Measurements from ENCODE around the gene NOS1. TPM values are rescaled to one million over a fixed set of nuclear protein-coding genes. Genes with fewer than 3 reads are reported as not detected.

The NOS1 gene
- not detected in 2 replicates for total RNA-seq

DNA sequence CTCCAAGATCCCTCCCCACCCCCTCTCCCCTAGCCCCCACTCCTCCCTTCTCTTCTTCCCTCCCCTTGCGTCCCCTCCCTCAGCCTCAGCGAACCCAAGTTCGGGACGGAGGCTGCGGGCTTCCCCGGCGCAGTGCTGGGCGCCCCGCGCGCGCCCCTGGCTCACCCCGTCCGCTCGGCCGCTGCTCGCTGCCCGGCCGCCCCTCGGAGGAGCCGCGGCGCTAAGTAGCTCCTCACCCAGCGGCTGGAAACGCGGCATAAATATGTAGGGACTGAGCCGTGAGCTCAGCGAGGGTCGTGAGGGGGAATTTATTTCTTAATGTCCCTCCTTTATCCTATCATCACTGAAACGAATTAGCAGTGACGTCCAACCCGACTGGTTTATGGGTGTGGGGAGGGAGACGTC lies at the start of gene NOS1:
Gene NOS1 (minus strand): TSS at position 280 of the 405 bp plus-strand sequence. CDS start 30,557 bp downstream, outside the sequence.
- no peak within 1 kb of the TSS for H3K4me3 ChIP-seq (ENCODE audit: low read depth, low read length)
- no peak for DNase-seq (ENCODE audit: low read depth)
- TF ChIP-seq CTCF (IDR thresholded peaks at IDR 0.05; ENCODE audit: insufficient read depth, low read depth, low read length) = no peak

- TF ChIP-seq CTCF (IDR thresholded peaks at IDR 0.05; ENCODE audit: insufficient read depth, low read depth, low read length) = no peak
- no peak overlapping the region for H3K4me3 ChIP-seq (ENCODE audit: low read depth, low read length)
- no peak for DNase-seq (ENCODE audit: low read depth)
Measured at GRCh38 chr12:117409286-117409685, 47.9 kb upstream of the NOS1 start.

DNA sequence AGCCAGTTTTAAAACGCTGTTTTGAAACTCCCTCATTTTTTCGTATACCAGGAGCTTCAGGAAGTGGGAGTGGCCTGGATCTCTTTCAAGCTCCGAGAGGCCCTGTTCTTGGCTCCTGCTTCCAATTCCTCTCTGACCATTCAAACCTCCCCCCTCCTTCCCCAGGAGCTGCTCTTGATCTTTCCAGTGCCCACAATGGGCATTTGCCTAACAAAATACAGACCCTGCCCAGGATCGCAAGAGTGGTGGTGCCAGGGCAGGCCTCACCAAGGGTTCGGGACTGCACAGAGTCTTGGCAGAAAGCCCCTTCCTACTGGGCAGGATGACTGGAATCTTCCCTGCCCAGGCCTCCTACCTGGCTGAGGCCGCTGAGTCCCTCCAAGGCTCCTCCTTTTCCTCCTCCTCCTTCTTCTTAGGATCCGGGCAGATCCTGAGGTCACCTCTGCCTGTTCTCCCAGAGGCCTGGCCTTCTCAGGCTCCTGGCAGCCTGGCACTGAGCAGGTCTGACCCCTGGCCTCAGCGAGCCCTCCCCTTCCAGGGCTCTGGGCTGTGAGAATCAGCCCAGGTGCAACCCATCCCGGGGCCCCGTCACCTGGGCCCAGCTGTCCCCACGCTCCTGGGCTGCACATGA lies 46.9 kb upstream of the NOS1 start:
- no peak for TF ChIP-seq CTCF (IDR thresholded peaks at IDR 0.05; ENCODE audit: insufficient read depth, low read depth, low read length)
- no peak for DNase-seq (ENCODE audit: low read depth)
- H3K4me3 ChIP-seq (ENCODE audit: low read depth, low read length) = no peak overlapping the region

- TF ChIP-seq CTCF (IDR thresholded peaks at IDR 0.05; ENCODE audit: insufficient read depth, low read depth, low read length) = no peak
- H3K4me3 ChIP-seq (ENCODE audit: low read depth, low read length) = no peak overlapping the region
Measured at GRCh38 chr12:117404940-117405339, 43.5 kb upstream of the NOS1 start.

DNA sequence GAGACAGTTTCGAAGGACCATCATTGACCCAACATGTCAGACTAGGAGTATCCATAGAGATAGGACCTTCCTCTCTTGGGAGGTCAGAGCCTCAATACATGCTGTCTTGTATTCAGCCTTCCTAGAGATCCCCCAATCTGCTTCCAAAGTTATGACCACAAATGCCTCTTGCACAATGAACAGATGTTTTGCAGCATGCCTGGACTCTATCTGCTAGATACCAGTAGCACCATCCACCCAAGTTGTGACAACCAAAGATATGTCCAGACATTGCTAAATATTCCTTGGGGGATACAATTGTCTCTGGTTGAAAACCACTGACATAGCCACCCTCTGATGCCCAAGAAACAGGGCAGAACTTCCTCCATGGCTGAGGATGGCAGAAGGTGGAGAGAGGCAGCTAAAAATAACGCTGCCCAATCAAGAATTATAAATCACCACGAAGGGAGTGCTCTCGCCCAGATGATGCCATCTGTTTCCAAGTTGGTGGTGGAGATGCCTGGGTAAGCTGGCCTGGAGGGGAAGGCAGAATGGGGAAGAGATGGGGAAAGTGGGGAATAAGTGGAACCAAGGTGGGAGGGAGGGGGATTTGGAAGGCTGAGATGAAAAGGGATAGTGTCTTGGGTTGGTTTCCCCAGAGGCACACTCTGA lies 42.9 kb upstream of the NOS1 start:
- no peak for DNase-seq (ENCODE audit: low read depth)
- H3K4me3 ChIP-seq (ENCODE audit: low read depth, low read length) = no peak overlapping the region
- TF ChIP-seq CTCF (IDR thresholded peaks at IDR 0.05; ENCODE audit: insufficient read depth, low read depth, low read length) = no peak

More at GRCh38 chr12:117404940-117405339, 43.5 kb upstream of the NOS1 start:
- no peak for DNase-seq (ENCODE audit: low read depth)

DNA sequence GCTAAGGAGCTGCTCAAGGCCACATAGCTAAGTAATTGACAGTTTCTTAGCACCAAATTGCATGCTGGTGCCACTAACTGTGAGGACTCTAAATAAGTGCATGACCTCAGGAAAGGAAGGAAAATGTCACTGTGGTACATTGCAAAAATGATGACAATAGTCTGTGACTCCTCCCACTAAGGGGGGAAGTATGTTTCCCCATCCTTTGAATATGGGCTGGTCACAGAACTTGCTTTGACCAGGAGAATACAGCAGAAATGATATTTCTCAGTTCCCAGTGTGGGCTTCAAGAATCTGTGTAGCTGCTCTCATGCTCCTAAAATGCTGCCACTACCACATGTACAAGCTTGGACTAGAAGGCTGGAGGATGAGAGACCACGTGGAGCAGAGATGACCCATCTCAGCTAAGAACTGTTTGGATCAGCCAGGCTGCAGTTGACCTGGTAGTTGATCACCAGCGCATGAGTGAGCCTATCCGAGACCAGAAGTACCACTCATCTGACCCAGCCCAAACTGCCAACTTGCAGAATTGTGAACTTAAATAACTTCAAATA lies 42.2 kb upstream of the NOS1 start:
- TF ChIP-seq CTCF (IDR thresholded peaks at IDR 0.05; ENCODE audit: insufficient read depth, low read depth, low read length) = no peak

More for the DNA sequence above, 42.2 kb upstream of the NOS1 start:
- no peak overlapping the region for H3K4me3 ChIP-seq (ENCODE audit: low read depth, low read length)
- no peak for DNase-seq (ENCODE audit: low read depth)
